HuH-7.5 (cell line): ENCODE measurements around the gene CNTROB.

Experiments
- DNase-seq: peaks from one replicate; pipeline ENCODE4 v3.0.0; 2011; ENCODE audit warnings: low spot score

Gene CNTROB, protein sequence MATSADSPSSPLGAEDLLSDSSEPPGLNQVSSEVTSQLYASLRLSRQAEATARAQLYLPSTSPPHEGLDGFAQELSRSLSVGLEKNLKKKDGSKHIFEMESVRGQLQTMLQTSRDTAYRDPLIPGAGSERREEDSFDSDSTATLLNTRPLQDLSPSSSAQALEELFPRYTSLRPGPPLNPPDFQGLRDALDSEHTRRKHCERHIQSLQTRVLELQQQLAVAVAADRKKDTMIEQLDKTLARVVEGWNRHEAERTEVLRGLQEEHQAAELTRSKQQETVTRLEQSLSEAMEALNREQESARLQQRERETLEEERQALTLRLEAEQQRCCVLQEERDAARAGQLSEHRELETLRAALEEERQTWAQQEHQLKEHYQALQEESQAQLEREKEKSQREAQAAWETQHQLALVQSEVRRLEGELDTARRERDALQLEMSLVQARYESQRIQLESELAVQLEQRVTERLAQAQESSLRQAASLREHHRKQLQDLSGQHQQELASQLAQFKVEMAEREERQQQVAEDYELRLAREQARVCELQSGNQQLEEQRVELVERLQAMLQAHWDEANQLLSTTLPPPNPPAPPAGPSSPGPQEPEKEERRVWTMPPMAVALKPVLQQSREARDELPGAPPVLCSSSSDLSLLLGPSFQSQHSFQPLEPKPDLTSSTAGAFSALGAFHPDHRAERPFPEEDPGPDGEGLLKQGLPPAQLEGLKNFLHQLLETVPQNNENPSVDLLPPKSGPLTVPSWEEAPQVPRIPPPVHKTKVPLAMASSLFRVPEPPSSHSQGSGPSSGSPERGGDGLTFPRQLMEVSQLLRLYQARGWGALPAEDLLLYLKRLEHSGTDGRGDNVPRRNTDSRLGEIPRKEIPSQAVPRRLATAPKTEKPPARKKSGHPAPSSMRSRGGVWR

DNA sequence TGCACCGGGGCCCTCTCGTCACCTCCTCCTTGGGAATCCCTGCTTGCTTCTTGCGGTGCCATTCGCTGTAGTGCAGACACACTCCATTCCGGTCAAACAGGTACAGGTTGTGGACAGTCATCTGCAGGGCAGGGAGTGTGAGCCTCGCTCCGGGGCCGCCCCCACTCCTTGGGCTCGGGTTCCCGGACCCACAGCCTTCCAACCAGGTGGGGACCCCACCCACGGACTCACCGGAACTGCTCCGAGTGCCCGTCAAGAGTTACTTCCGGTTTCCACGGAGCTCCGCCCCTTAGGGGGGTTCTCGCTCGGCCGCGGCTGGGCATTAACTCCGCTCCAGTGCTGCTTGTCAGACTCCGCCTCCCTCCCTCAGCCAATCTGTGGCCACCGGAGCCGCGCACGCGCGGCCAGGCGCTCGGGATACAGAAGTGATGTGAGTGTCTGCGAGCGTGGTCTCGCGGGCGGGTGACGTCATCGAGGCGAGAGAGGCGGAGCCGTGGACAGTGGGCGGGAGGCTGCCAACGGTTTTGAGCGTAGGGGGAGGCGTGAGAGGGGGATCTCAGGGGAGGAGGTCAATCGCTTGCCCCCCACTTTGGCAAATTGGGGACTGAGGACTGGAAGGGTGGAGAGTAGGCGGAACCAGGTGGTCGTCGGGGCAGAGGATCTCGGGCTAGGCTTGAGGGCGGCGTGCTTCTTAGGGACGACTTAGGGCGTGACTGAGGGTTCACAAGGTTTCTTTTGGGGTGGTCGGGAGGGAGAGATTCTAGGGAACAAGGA lies at the start of gene CNTROB, which contains the start of gene TRAPPC1:
CNTROB (plus strand) TSS at position 498 of the 774 bp plus-strand sequence. CDS start 874 bp downstream, outside the sequence.
TRAPPC1 (minus strand) TSS at position 238 of the 774 bp plus-strand sequence; CDS start at position 121, 117 bp downstream.
- DNase-seq: peak; percentile 98

DNA sequence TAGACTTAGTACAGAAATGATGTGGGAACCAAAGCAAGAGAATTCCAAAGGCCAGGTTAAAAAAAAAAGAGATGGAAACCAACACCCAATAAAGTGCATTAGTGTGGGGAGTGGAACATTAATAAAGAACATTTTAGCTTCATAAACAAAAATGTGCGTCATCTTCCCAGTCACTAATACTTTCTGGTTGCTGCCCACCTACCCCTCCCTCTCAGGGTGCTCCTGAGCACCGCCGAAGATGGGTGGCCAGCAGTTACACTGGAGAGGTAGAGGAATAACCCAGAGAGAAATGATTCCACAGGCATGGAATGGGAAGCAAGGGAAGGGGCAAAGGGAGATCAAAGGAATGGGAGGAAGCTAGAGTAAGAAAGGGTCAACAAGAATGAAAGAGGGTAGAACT lies 49.4 kb upstream of the CNTROB start:
- no peak for DNase-seq

DNA sequence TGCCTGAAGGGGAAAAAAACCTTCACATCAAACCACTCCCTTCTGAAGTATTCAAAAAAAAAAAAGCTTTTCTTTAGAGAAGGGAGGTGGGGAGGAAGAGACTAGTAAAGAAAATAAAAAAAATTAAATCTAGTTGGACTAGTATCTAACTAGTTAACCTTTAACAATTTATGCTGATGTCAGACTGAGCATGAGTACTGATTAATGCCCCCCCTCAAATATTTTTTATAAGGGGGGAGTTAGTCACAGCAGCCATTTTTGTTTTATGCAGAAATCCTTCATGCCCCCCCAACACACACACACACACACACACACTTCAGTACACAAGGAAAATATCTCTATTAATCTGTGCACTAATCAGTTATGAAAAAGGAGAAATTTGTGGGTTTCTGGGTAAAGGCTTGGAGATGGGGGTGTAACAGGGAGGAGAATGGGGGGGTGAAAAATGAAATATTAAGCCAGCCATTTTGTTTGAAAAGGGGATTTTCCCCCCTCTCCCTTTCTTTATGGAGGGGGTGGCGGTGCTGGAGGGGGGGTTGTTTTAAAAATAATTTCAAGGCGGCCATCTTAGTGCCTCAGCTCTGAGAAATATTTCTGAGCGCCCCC lies 48.1 kb upstream of the CNTROB start:
- DNase-seq: no peak

DNA sequence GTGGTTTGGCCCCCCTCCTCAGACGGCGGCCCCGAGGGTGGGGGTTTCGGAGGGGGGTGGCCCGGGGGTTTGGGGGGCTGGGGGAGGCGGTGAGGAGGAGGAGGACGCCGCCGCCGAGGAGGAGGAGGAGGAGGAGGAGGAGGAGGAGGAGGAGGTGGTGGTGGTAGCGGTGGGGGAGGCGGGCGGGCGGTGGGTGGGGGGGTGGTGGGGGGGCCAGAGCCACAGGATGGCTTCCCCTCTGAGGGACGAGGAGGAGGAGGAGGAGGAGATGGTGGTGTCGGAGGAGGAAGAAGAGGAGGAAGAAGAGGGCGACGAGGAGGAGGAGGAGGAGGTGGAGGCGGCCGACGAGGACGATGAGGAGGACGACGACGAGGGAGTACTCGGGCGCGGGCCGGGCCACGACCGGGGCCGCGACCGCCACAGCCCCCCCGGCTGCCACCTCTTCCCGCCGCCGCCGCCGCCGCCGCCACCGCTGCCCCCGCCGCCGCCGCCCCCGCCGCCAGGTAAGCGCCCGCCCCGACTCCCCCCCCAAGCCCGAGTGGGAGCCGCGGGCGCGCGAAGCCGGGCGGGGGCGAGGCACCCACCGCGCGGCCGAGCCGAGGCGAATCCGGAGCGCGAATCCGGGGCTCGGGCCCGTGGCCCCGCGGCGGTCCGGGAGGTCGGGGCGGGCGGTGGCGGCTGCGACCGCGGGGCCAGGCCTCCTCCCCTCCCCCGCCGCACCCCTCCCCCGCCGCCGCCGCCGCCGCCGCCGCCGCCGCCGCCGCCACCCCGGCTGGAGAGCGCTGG lies 47.2 kb upstream of the CNTROB start:
- DNase-seq: peak; percentile 39

DNA sequence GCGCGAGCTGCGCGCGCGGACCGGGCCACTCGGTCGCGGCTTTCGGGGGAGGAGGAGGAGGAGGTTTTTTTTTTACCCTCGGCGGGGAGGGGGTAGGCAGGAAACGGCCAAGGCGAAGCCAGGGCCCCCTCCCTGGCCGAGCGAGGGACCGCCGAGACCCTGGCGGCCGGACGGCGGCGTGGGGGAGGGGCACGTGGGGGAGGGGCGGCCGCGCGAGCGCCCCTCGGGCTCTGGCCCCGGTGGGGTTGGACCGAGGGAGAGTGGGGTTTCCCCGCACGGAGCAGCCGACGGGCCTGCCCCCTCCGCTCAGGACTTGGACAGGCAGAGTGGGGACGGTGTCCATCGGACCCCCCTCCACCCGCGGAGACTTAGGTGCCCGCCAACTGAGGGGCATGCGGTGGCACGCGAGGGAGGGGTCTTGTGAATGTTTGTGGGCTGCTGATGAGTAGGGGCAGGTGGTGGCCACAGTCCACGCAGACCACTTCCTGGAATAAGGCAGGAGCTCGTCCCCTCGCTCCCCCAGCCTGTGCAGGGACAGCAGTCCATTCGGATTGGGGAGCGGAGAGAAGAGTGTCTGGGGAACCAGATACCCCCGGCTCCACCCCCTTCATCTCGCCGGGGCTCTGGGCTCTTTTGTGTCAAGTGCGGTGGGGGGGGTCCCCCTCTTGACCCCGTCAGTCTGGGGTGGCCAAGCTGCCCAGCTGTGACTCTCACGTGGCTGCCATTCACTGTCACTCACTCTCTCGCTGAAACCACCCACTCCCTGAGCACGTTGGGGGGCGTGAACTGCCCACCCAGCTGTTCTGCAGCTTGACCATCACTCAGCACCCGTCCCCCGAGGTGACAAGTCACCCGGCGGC lies 46.4 kb upstream of the CNTROB start:
- peak; percentile 67 for DNase-seq

DNA sequence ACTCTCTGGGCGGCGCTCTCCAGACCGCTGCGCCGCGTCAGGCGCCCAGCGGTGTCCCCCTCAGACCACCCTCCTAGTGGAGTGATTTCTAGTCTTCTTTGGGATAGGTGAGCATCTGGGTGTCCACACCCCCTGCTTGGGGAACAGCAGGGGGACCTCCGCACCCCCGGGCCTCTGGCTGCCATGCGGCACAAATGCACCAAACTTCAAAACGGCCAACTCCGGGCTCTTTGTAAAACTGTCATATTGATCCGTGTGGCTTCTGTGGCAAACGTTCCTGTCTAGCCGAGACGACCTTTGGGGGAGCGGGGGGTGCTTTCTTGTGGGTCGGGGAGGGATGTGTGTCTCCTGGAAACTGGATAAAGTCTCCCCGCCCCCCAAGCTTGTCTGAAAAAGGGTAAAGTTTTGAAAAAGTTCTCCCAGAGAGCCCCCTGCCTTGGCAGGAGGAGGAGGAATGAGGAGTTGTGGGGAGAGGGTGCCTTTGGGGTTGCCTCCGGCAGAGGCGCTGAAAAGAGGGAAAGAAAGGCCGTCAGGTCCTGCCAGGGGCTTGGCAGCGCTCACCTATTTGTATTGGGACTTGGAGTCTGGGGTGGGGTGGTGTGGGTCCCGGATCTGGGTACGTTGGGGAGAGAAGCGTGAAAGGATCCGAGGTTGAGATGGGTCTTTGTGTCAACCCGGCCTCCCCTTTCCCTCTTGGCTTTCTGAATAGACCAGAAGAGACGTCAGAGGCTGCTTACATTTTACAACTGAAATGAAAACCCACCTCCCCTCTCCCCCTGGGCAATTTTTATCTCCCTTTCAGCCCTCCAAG lies 45.6 kb upstream of the CNTROB start:
- DNase-seq: peak; percentile 48

DNA sequence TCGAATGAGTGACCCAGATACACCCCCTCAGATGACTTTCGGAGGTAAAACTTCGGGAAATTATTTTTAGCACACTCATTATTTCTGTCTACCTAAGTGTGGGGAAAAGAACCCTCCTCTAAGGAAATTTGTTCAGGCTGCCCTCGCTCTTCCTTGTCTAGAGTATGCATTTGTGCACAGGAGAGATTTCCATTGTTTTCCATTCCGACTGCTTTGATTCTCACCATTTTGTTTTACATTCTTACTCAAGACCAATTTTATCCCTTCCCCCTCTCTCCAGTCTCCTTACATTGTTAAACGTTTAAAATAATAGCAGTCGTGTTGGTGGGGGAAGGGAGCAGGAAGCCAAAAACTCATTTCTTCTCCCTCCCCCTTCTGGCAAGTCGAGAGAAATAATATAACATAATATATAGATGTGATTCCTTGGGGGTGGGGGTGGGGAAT lies 44.9 kb upstream of the CNTROB start:
- no peak for DNase-seq

DNA sequence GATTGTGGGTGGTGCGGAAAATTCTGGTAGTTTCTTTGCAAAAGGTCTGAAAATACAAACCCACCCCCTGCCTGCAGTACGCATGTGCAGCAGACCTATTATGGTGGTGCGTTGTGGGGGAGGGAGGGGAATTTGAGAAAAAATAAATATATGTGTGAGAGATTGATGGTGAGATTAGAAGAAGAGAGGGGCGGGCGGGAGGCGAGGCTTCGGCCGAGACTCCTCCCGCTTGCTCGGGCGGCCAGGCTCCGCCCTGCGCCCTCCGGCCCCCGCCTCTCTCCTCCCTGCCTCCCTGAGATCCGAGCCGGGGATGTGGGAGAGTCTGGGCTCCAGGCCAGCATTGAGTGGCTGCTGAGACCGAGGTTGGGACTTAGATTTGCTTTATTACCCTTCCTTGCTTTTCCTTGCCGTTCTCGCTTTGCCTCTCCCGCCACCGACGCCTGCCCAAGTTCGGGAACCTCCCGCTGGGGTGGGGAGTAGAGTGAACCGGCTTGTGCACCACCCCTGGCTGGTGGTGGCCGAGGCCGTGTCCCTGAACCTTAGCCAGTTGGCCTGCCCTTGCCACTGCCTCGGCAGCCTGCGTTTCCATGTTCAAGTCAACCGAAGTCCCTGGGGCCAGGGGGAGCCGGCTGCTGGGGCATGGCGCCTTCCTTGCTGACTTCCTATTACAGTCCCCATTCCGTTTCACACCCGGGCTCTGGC lies 44.4 kb upstream of the CNTROB start:
- DNase-seq: peak; percentile 89

DNA sequence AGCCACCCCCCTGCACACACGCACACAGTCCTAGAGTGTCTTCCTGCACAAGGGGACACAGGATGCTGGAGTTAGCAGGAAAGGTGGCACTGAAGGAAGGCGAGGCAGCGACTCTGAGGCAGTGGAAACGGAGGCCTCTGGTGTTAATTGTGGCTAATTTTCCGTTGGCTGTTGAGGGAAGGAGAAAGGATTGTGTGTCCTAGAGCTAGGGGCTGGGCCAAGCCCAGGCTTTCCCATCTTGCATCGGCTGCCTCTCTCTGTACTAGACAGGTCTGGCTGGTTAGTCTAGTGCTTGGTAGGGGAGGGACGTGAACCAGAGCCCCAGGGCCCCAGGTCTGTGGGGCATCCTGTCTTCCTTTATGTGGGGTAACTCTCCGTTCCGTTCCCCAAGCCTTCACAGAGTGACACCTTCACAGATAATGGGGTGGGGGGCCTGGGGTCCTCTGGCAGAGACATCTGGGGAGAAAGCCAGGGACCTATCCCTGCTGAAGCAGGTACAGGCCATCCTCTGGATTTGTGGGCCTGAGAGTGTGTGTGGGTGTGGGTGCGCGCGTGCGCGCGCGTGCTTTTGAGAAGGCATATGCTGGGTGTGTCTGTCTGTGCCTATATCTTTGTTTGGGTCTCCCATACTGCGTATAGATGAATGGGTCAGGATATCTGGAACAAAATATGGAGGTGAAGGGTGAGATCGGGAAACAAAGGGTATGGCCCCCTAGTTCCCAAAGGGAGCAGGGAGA lies 43.7 kb upstream of the CNTROB start, which contains the start of gene CHD3:
CHD3 (plus strand) TSS at position 606 of the 737 bp plus-strand sequence. CDS start 212 bp downstream, outside the sequence.
- DNase-seq: no peak

DNA sequence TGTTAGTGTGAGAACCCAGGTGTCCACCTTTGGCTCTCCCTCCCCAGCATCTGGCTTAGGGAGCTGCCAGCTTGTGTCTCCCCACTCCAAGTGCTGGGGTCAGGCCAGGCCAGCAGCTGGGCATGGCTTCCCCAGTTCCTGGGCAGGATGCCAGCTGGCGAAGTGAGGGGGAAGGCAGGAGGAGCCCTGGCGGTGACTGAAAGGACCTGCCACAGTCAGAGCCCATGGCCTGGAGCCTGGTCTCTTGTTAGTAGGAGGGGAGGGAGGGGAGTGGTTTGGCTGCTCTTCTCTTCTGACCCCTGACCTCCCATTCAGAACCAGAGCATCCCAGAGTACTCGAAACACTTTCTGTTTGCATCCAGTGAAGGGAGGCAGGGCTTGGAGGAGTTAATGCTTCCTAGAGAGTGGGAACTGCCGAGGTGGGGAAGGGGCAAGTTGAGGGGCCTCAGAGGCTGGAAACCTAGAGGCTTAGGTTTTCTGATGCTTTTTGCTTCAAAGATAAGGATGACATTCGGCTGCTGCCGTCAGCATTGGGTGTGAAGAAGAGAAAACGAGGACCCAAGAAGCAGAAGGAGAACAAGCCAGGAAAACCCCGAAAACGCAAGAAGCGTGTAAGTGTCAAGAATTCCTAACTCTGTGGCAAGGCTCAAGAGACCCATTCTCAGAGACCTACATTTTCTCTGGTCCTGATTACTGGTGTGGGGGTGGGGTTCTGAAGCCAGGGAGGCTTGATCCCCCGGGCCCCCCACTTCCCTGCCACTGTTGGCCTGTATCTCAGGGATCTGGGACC lies 42.6 kb upstream of the CNTROB start:
- DNase-seq: peak; percentile 31

DNA sequence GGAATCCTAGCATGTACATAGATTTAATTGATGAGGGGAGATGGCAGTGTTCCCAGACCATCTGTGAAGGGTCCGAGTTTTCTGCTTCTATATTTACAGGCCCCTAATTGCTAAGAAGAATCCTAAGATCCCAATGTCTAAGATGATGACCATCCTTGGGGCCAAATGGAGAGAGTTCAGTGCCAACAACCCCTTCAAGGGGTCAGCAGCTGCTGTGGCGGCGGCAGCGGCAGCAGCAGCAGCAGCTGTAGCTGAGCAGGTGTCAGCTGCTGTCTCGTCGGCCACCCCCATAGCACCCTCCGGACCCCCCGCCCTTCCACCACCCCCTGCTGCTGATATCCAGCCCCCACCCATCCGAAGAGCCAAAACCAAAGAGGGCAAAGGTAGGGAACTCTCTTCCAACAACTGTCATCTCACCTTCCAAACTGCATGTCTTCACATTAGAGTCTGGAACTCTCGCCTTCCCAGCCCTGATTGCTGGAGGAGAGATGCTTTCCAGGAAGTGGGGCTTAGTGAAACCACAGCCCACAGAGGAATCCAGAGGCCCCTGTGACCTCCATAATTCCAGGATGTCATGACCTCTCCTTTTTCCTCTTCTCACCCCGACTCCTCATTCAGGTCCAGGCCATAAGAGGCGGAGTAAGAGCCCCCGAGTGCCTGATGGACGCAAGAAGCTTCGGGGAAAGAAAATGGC lies 38.7 kb upstream of the CNTROB start:
- DNase-seq: no peak

DNA sequence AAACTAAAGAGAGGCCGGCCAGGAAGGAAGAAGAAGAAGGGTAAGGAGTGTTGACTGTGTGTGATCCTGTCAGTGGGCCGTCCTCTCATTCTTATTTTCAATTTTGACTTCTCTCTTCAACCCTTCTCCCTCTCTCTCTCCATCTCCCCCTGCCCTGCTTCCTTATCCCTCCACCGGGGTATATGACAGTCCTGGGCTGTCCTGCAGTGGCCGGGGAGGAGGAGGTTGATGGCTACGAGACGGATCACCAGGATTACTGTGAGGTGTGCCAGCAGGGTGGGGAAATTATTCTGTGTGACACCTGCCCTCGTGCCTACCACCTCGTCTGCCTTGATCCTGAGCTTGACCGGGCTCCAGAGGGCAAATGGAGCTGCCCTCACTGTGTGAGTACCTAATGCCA lies 37.8 kb upstream of the CNTROB start:
- DNase-seq: no peak

DNA sequence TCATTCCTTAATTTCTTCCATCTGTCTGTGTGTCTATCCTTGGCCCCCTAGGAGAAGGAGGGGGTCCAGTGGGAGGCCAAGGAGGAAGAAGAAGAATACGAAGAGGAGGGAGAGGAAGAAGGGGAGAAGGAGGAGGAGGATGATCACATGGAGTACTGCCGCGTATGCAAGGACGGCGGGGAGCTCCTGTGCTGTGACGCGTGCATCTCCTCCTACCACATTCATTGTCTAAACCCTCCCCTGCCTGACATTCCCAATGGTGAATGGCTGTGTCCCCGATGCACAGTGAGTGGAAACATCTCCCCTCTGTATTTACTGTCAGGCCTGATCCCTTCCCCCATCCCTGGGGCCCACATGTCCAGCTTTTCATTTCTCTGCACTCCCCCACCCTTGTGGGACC lies 37.1 kb upstream of the CNTROB start:
- no peak for DNase-seq

DNA sequence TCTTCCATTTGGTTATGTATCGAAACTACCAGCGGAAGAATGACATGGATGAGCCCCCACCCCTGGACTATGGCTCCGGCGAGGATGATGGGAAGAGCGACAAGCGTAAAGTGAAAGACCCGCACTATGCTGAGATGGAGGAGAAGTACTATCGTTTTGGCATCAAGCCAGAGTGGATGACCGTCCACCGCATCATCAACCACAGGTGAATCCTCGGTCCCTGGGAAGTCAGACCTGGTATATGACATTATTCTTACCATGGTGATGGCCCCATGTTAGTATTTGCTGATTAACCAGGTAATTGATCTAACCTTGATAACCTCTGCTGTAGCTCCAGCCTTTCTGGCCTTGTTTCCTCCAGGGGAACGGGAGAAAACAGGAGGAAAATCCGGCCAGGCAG lies 34.9 kb upstream of the CNTROB start:
- no peak for DNase-seq

DNA sequence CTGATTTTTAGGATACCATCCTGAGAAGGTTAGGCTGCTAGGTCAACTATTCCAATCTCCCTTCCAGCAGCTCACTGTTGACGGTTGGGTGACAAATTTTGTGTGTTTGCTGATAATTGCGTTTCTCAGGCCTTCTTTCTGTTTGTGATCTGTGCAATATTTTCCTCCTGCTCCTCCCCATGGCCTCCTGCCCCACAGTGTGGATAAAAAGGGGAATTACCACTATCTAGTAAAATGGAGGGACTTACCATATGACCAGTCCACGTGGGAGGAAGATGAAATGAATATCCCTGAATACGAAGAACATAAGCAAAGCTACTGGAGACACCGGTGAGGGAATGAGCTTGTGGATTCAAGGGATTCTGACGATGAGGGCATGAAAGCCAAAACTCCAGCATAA lies 34.2 kb upstream of the CNTROB start:
- peak; percentile 35 for DNase-seq
